PFSK-1 (cell line): ENCODE measurements around the gene ISG20.

Experiments
- FOXP2 ChIP-seq: optimal IDR thresholded peaks from 2 replicates; pipeline ENCODE3; 2011; ENCODE audit warnings: borderline replicate concordance, control low read depth, inconsistent platforms; ENCODE audit not compliant: insufficient read depth; ENCODE audit errors: extremely low read length, extremely low read depth
- POLR2AphosphoS5 ChIP-seq: IDR thresholded peaks from 2 replicates; pipeline ENCODE4 v1.6.1; 2012; ENCODE audit warnings: low read depth, mild to moderate bottlenecking, control low read depth, low read length, moderate library complexity
- SIN3A ChIP-seq: IDR thresholded peaks from 2 replicates; pipeline ENCODE4 v1.6.1; 2012; ENCODE audit warnings: mild to moderate bottlenecking, low read length, moderate library complexity, borderline replicate concordance; ENCODE audit not compliant: insufficient read depth
- TAF1 ChIP-seq: IDR thresholded peaks from 2 replicates; pipeline ENCODE4 v1.6.1; 2012; ENCODE audit warnings: low read length, control low read depth, borderline replicate concordance; ENCODE audit not compliant: insufficient read depth
- TF ChIP-seq, protein P1 (sequence below), 2 experiments: IDR thresholded peaks; 2 replicates each; pipeline versions ENCODE4 v1.6.1 to v1.8.0; 2011 to 2012; ENCODE audit warnings: low read depth in 2 of 2, low read length in 2 of 2, control low read depth in 1 of 2, inconsistent platforms in 1 of 2, mild to moderate bottlenecking in 1 of 2, moderate library complexity in 1 of 2; ENCODE audit not compliant: insufficient read depth in 1 of 2

Gene ISG20

DNA sequence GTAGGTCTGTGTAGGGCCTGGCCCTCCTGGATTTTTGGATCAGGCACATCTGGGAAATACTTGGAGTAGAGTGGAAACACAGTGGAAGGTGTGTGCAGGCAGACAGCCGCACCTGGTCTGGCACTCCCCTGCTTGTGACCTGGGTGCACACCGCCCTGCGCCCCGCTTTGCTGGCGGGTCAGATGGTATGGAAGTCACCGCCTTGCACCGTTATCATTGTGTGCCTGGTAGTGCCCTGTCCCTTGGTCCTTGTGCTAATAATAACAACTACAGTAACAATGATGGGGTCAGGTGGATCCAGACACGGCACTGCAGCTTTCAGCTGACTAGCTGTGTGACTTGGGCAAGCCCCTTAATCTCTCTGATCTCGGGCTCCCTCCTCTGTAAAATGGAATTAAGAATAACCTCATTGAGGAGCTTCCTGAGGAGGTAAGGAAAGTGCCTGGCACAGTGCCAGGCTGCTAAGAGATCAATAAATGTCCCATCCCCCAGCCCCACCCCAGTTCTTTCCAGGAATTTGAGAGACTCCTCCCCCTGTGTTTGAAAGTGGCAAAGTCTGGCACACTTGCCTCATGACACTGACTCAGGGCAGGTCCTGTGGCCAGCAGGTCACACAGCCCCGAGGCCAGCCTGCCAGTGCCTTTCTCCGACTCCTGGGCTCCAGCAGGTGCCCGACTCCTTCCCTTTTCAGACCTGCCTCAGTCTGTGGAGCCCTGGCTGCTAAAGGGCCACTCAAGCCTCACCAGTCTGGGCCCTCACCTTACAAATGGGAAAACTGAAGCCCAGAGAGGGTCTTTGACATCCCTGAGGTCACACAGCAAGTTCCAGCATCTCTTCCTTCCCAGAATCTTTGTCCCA is 9.8 kb downstream of the ISG20 start:
- TF ChIP-seq TAF1 (no peak), POLR2AphosphoS5 (no peak), SIN3A (no peak)
- TF ChIP-seq, protein P1, sequence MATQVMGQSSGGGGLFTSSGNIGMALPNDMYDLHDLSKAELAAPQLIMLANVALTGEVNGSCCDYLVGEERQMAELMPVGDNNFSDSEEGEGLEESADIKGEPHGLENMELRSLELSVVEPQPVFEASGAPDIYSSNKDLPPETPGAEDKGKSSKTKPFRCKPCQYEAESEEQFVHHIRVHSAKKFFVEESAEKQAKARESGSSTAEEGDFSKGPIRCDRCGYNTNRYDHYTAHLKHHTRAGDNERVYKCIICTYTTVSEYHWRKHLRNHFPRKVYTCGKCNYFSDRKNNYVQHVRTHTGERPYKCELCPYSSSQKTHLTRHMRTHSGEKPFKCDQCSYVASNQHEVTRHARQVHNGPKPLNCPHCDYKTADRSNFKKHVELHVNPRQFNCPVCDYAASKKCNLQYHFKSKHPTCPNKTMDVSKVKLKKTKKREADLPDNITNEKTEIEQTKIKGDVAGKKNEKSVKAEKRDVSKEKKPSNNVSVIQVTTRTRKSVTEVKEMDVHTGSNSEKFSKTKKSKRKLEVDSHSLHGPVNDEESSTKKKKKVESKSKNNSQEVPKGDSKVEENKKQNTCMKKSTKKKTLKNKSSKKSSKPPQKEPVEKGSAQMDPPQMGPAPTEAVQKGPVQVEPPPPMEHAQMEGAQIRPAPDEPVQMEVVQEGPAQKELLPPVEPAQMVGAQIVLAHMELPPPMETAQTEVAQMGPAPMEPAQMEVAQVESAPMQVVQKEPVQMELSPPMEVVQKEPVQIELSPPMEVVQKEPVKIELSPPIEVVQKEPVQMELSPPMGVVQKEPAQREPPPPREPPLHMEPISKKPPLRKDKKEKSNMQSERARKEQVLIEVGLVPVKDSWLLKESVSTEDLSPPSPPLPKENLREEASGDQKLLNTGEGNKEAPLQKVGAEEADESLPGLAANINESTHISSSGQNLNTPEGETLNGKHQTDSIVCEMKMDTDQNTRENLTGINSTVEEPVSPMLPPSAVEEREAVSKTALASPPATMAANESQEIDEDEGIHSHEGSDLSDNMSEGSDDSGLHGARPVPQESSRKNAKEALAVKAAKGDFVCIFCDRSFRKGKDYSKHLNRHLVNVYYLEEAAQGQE (IDR thresholded peaks at IDR 0.05; ENCODE audit: insufficient read depth in 1 of 2, low read depth in 2 of 2, low read length in 2 of 2): no peak

DNA sequence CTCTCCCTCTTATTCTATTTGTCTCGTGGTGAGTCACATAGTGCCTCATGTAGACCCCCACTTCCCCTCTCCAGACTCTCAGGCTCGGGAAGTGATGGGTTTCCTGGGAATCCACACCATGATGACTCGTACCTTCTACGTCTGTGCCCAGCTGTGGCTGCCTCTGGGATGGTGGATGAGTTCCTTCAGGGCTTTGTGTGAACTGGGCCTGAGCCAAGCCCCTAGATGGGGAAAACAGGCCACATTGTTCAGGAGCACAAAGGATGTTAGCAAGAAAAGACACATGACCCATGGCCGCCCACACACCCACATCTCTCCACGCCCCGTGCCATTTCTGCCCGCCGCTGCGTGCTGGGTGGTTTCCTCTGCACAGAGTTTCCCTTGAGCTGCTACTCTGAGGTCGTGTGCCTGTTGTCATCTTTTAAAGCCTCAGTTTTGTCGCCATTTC is 10.5 kb downstream of the ISG20 start:
- peak; percentile 53 for TF ChIP-seq FOXP2
- TF ChIP-seq, protein P1 (IDR thresholded peaks at IDR 0.05; ENCODE audit: insufficient read depth in 1 of 2, low read depth in 2 of 2, low read length in 2 of 2): no peak

DNA sequence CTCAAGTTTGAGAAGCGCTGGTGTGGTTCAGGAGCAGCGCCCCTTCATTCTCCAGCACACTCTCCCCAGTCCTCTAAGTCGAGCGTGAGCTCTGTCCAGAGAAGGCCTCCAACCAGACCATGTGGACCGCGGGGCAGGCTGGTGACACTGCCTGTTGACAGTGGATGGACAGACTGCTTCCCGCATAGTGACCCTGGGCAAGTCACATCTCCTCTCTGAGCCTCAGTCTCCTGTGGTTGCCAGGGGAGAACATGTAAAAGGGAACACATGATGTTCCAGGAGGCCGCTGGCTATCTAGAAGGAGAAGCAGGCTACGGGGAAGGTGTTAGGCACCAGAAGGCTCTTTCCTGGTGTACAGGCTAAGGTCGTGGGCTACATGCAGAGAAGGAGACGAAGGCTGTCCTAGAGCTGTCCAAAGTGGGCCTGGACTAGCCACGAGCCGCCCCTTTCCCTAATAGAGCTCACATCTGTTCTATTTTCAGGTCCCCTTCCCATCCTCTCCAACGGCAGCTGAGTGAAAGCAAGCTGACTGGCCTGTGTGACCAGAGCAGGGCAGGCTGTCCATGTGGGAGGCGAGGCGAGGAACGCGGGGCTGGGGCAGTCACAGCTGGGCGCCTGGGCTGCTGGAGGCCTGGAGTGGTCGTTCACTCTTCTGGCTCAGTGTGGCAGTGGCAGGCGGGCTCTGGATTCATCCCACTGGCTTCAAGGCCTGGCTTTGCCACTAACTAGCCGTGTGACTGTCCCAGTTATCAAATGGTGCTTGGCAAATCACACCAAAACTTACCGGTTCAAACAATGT is 11.1 kb downstream of the ISG20 start:
- TF ChIP-seq, protein P1 (IDR thresholded peaks at IDR 0.05; ENCODE audit: insufficient read depth in 1 of 2, low read depth in 2 of 2, low read length in 2 of 2): no peak
- no peak for TF ChIP-seq POLR2AphosphoS5
- no peak for TF ChIP-seq FOXP2
- TF ChIP-seq SIN3A: no peak
- no peak for TF ChIP-seq TAF1

DNA sequence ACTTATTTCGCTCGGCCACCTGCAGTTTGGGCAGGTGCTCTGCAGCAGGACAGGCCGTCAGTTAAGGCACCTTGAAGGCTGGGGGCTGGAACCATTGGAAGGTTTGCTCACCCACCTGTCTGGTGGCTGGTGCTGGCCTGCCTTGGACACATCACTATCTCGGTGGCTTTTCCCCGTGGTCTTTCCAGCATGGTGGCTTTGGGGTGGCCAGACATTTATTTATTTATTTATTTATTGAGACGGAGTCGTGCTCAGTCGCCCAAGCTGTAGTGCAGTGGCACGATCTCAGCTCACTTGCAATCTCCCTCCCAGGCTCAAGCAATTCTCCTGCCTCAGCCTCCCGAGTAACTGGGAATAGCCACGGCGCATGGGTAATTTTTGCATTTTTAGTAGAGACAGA is 11.7 kb downstream of the ISG20 start:
- TF ChIP-seq, protein P1 (IDR thresholded peaks at IDR 0.05; ENCODE audit: insufficient read depth in 1 of 2, low read depth in 2 of 2, low read length in 2 of 2): no peak
- TF ChIP-seq SIN3A (no peak), POLR2AphosphoS5 (no peak), FOXP2 (no peak), TAF1 (no peak)
